Smooth muscle cell (in vitro differentiated cells): ENCODE measurements around the gene ZNF658. TPM values are rescaled to one million over a fixed set of nuclear protein-coding genes. Genes with fewer than 3 reads are reported as not detected.
"Not testable (repeated sequence)": the region's sequence is repeated elsewhere in the genome, so short reads cannot be mapped to it uniquely, and the experiment has no call there.

Experiments used
- DNase-seq: peaks from one replicate; lab custom pipeline; 2025; ENCODE audit not compliant: unreplicated experiment; lab: John Stamatoyannopoulos, UW
- H2AFZ ChIP-seq: fragments of 200-600 bp; sonication (generic); 2 replicates; pipeline ENCODE4 v1.6.0; 2016; ENCODE audit warnings: antibody characterized with exemption, low read depth, mild to moderate bottlenecking
- H3F3A ChIP-seq: fragments of 200-600 bp; sonication (generic); 2 replicates; pipeline ENCODE4 v1.6.0; 2017; ENCODE audit warnings: antibody characterized with exemption, low read depth
- H3K27ac ChIP-seq: fragments of 200-600 bp; sonication (generic); 2 replicates; pipeline ENCODE4 v1.5.1; 2016; ENCODE audit warnings: low read depth, mild to moderate bottlenecking
- H3K27me3 ChIP-seq: fragments of 200-600 bp; sonication (generic); 2 replicates; pipeline ENCODE4 v1.6.1; 2016; ENCODE audit warnings: low read depth, mild to moderate bottlenecking
- H3K36me3 ChIP-seq: fragments of 200-600 bp; sonication (generic); 2 replicates; pipeline ENCODE4 v1.5.1; 2016; ENCODE audit warnings: low read depth
- H3K4me1 ChIP-seq: fragments of 200-600 bp; sonication (generic); 2 replicates; pipeline ENCODE4 v1.5.1; 2016; ENCODE audit warnings: low read depth
- H3K4me2 ChIP-seq: fragments of 200-600 bp; sonication (generic); 2 replicates; pipeline ENCODE4 v1.6.0; 2016; ENCODE audit warnings: mild to moderate bottlenecking
- H3K4me3 ChIP-seq: fragments of 200-600 bp; sonication (generic); 2 replicates; pipeline ENCODE4 v1.5.1; 2016; ENCODE audit warnings: mild to moderate bottlenecking
- H3K79me2 ChIP-seq: fragments of 200-600 bp; sonication (generic); 2 replicates; pipeline ENCODE4 v1.6.0; 2016; ENCODE audit warnings: low read depth, mild to moderate bottlenecking
- H3K9ac ChIP-seq: fragments of 200-600 bp; sonication (generic); 2 replicates; pipeline ENCODE4 v1.6.0; 2016; ENCODE audit warnings: low read depth
- H3K9me3 ChIP-seq: fragments of 200-600 bp; sonication (generic); replicated peaks from 2 replicates; pipeline ENCODE4 v1.5.1; 2016; ENCODE audit warnings: low read depth
- H4K20me1 ChIP-seq: fragments of 200-600 bp; sonication (generic); 2 replicates; pipeline ENCODE4 v1.6.0; 2016; ENCODE audit warnings: low read depth
- WGBS: methylation state at CpG from one replicate; pipeline ENCODE4 v1.1.7; 2016; ENCODE audit warnings: low lambda C conversion rate; 5-methylcytosine and 5-hydroxymethylcytosine counted together
- polyA plus RNA-seq: library from polyadenylated mRNA; unstranded; fragments of >200 nt; fragmentation: Nextera tagmentation; extraction: Ambion mirVana; gene quantifications from 2 replicates; pipeline ENCODE4 v1.2.1, GENCODE V29; 2016
- small RNA-seq: library from RNA; depleted of rRNA; stranded (forward); fragments of <200 nt; gene quantifications from one replicate; pipeline ENCODE3, GENCODE V24; 2014
- total RNA-seq: library from RNA; depleted of rRNA; stranded (reverse); fragments of >200 nt; gene quantifications from 2 replicates; pipeline ENCODE4 v1.2.3, GENCODE V29; 2014

Gene ZNF658
- total and polyA plus RNA-seq, 2 experiments from 2014 or later, result 0.77 to 4.0 TPM

DNA sequence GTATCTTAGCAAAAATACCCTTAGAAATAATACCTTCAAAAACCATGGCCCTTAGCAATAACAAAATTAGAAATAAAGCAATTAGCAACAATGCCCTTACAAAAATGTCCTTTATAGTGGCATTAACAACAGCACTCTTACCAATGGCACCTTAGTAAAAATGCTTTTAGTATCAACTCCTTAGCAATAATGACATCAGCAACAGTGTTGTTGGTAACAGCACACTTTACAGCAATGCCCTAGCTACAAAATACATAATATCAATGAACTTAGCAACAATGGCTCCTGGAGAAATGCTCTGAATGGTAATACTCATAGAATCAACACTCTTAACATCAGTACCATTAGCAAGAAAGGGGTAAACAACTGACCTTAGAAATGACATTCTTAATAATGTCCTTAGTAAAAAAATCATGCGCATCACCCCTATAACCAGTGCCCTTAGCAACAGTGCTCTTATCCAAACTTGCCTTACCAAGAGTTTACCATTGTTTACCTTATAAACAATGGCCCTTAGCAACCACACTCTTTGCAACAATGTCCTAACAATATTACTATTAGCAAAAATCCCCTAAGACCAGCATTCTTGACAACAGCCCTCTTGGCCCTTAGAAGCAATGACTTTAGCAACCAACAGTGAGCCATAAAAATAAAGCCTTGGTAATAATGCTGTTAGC is 35.8 kb downstream of the ZNF658 start:
- H4K20me1 ChIP-seq, result not testable (repeated sequence)

DNA sequence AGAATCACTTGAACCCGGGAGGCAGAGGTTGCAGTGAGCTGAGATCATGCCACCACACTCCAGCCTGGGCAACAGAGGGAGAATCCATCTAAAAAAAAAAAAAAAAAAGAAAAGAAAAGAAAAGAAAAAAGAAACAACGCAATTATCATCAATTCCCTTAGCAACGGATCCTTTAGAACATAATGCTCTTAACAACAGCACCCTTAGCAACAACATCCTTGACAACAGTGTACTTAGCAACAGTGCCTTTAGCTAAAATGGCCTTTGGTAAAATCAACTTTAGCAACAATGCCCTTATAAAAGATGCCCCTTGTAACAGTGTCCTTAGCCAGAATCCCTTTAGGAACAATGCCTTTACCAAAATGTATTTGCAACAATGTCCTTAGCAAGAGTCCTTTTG is 37.1 kb downstream of the ZNF658 start:
- not testable (repeated sequence) for H3F3A ChIP-seq, H3K79me2 ChIP-seq, H3K4me2 ChIP-seq, H2AFZ ChIP-seq, H3K27ac ChIP-seq, H3K4me3 ChIP-seq, H3K27me3 ChIP-seq, H3K9ac ChIP-seq, DNase-seq, H4K20me1 ChIP-seq, H3K36me3 ChIP-seq, H3K9me3 ChIP-seq, H3K4me1 ChIP-seq
- WGBS, result 81% methylated on average over 2 of the region's 3 CpGs

More for the DNA sequence above, 35.8 kb downstream of the ZNF658 start:
- not testable (repeated sequence) for H3K27ac ChIP-seq, H3K4me3 ChIP-seq, H3K4me1 ChIP-seq, H2AFZ ChIP-seq, H3K9ac ChIP-seq, H3K79me2 ChIP-seq, H3F3A ChIP-seq, DNase-seq, H3K9me3 ChIP-seq, H3K4me2 ChIP-seq, H3K27me3 ChIP-seq, H3K36me3 ChIP-seq
- 100% methylated on average over 1 of the region's 1 CpG for WGBS

DNA sequence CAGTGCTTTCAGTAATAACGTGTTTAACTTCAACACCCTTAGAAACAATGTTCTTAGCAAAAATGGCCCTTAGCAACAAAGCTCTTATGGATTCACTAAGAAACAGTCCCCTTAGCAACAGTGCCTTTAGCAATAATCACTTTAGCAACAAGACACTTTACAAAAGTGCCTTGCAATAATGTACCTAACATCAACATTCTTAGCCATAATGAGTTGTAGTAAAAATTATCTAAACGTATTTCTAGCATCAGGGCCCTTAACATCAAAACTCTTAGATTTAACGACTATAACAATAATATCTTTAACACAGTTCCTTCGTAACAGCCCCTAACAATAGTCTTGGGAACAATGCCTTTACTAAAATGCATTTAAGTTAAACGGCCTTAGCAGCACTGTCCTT is 37.8 kb downstream of the ZNF658 start:
- not testable (repeated sequence) for H3K36me3 ChIP-seq, H3K9ac ChIP-seq, H3F3A ChIP-seq, H2AFZ ChIP-seq, H3K27me3 ChIP-seq, DNase-seq, H3K79me2 ChIP-seq, H3K4me1 ChIP-seq, H4K20me1 ChIP-seq, H3K27ac ChIP-seq, H3K4me3 ChIP-seq, H3K4me2 ChIP-seq, H3K9me3 ChIP-seq
- 85% methylated on average over 5 of the region's 5 CpGs for WGBS

DNA sequence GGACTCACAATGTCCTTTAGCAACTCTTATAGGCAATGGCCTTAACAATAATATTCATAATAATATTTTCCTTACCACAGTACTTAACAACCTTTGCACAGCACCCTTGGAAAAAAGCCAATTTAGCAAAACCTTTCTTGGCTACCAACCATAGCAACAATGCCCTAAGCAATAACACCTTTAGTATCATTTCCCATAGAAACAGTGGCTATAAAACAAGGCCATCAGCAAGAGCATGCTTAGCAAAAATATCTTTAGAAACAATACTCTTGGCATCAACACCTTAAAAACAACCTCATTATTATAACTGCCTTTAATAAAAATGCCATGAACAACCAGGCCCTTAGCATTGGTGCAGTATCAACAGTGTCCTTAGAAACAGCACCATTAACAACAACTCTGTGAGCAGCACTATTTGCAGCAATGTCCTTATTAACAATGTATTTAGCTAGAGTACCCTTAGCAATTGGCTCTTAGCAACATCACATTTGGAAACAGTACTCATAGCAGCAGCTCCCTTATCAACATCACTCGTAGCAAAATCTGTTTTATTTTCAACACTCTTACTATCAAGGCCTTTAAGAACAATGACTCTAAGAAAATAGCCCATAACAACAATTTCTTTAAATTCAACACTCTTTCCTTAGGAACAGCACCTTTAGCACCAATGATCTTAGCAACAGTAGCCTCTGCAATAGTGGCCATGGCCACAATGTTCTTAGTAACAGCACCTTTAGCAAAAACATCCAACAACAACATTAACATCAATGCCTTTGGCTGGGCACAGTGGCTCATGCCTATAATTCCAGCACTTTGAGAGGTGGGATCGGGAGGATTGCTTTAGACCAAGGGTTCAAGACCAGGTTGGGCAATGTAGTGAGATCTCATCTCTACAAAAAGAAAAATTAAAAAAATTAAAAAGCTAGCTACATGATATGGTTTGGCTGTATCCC is 39.6 kb downstream of the ZNF658 start:
- not testable (repeated sequence) for H3K4me1 ChIP-seq, DNase-seq, H3K4me2 ChIP-seq, H3K36me3 ChIP-seq, H3K9me3 ChIP-seq, H3K27ac ChIP-seq, H3F3A ChIP-seq, H3K9ac ChIP-seq, H3K27me3 ChIP-seq, H3K79me2 ChIP-seq, H2AFZ ChIP-seq, H3K4me3 ChIP-seq, H4K20me1 ChIP-seq
- WGBS, result 70% methylated on average over 1 of the region's 2 CpGs

DNA sequence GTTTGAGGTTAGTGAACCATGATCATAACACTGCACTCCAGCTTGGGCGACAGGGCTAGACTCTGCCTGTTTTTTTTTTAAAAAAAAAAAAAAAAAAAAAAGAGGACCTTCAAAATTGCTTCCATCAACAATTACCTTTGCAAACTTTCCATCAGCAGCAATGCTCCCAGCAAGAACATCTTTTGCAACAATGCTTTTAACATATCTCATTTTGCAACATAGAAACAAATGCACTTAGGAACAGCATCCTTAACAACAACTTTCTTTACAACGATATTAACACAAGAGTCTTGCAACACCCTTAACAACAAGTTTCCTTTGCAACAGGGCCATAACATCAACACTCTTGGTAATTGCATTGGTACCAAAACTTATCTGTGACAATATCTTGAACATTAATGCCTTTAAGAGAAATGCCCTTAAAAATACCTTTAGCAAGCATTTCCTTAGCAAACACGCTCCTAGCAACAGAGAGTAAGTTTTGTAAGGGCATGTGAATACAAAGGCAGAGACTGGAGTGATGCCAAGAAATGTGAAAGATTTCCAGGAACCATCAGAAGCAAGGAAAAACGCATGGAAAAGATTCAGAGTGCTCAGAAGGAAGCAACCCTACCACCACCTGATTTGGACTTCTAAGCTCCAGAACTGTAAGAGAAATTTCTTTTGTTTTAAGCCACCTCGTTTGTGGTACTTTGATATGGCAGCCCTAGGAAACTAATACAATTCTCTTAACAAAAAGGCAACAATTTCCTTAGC is 42.1 kb downstream of the ZNF658 start:
- H3K9me3 ChIP-seq, H3K4me1 ChIP-seq, DNase-seq, H4K20me1 ChIP-seq, H2AFZ ChIP-seq, H3K27me3 ChIP-seq, H3K4me3 ChIP-seq, H3F3A ChIP-seq, H3K79me2 ChIP-seq, H3K9ac ChIP-seq, H3K27ac ChIP-seq, H3K4me2 ChIP-seq, H3K36me3 ChIP-seq: not testable (repeated sequence)
- WGBS, result 93% methylated on average over 4 of the region's 5 CpGs

DNA sequence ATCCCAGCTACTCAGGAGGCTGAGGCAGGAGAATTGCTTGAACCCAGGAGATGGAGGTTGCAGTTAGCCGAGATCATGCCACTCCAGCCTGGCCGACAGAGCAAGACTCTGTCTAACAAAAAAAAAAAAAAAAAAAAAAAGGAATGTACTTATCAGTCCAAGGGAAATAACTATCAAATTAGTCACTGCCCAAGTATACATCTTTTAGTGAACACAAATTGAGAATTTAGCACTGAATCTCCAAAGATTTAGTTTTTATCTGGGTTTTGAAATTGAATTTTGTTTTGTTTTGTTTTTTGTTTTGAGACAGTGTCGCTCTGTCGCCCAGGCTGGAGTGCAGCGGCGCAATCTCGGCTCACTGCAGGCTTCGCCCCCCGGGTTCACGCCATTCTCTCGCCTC is 52.1 kb downstream of the ZNF658 start:
- not testable (repeated sequence) for H2AFZ ChIP-seq, DNase-seq, H3K36me3 ChIP-seq, H3K4me3 ChIP-seq, H3F3A ChIP-seq, H3K4me1 ChIP-seq, H3K9ac ChIP-seq, H3K27me3 ChIP-seq, H3K4me2 ChIP-seq, H3K27ac ChIP-seq, H3K9me3 ChIP-seq, H4K20me1 ChIP-seq, H3K79me2 ChIP-seq
- 96% methylated on average over 9 of the region's 11 CpGs for whole genome bisulfite sequencing

Small RNA genes lying within 50 kb of the gene (small RNA-seq; reads per million reads assigned to genes)
- not detected for gene AL353770.2

Other genes with a start within 250 kb of the ZNF658 start
- gene SPATA31A3, start 91.8 kb downstream of the ZNF658 start, total RNA-seq, result not detected in 2 replicates
- gene SPATA31A3, start 91.8 kb downstream of the ZNF658 start, polyA plus RNA-seq, result not detected in 2 replicates